Cerebellar nuclear complex (tissue), 1 donor: Measurements from ENCODE around the gene ZNF503.

ENCODE experiments used
- DNase-seq, 2 experiments: peaks; one replicate each; lab custom pipeline; 2025; lab: John Stamatoyannopoulos, UW

ZNF503 gene

DNA sequence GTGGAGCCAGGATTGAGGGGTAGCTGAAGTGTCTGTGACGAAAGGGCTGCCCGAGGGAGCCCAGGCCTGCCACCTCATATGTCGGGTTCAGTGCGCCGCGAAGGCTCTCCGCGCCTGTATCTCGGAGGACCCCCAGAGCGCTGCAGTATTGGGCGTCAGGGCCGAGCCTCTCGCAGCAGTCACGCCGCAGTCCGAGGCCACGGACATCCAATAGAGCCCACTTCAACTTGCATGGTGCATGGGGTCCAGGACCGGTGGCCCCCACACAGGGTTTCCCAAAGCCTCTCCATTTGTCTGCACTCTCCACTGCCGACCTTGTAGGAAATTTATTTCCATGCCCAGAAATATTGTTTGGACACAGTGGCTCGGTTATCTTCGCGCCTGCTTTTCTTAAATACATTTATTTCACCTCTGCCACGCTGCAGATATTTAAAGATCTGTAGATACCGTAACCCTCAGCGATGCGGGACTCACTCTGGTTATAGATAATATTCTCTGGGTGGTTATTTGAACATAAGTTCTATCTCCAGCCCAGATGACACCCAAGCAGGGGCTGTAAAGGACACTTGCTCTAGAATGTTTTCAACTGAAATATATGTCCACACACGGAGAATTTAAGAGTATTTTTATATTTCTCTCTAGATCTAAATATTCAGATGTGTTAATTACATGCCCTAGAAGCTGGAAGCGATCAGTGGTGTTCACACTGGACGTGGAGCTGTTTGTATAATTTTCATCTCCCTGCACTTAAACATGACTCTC, 5.1 kb upstream of the ZNF503 start:
- DNase-seq = no peak

DNA sequence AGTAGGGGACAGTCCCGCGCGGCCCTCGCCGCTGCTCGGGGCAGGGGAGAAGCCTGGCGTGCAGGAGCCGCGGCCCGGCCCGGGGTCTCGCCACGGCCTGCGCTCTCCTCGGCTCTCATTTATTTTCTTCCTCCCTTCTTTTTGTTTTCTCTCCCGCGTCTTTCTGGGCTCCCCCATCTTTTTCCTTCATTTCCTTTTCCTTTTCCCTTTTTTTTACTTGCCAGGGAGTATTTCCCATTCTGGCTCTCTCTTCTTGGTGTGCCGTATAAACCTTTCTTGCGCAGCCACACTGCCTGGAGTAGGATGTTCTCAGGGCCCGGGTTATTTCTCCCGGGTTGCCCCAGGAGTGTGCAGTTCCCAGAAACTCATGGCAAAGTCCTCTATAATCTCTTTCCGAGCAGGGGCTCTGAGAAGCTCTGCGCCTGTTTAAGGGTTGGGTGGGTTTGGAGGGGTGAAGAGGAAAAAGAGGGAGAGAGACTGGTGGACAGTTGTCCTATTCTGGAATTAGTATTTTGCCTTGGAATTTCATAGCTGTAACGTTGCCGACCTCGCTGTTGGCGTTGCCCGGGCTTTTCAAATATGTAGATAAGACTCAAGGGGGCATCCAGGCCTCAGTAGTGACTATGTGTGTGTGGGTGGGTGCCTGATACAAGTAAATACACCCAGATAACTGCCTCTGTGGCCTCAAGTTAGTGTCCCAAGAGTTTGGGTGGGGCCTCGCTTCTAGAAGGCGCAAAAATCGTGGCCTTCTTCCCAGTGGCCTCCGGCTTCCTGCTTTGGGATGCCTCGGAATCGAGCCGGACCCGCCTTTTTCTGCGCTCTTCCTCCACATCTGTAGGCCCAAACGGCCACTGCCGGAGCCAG, 4.3 kb upstream of the ZNF503 start:
- DNase-seq = no peak

DNA sequence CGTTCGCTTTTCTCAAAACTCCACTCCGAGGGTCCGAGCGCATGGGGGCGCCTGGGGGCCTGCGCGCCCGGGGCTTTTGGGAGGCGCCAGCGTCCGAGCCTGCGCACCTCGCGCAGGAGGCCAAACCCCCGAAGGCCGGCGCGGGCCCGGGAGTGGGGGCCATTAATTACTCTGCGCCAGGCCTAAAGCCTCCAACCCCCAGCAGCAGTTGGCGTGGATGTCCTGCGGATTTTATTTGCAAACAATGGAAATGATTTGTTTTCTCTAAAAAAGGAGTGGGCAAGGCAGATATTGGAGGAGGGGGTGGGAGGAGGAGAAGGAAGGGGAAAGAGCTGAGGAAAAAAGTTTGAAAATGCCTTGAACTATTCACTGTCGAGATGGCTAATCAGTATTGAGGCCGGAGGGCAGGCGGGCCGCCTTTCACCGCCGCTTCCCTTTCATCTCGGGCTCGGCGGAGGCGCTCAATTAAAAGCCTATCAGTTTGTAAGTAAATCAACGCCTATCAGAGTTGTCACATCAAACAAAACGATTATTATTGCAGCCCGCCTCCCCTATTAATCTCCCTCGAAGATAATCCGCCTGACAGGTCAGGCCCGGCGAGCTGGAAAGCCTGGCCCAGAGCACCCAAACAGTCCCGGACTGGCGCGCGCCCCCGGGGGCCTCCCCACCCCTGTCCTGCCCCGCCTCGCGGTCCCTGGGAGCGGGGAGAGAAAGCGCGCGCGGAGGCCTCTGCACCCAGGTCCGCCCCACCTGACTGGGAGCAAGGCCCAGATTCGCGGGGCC, 3.4 kb upstream of the ZNF503 start:
- DNase-seq = no peak

DNA sequence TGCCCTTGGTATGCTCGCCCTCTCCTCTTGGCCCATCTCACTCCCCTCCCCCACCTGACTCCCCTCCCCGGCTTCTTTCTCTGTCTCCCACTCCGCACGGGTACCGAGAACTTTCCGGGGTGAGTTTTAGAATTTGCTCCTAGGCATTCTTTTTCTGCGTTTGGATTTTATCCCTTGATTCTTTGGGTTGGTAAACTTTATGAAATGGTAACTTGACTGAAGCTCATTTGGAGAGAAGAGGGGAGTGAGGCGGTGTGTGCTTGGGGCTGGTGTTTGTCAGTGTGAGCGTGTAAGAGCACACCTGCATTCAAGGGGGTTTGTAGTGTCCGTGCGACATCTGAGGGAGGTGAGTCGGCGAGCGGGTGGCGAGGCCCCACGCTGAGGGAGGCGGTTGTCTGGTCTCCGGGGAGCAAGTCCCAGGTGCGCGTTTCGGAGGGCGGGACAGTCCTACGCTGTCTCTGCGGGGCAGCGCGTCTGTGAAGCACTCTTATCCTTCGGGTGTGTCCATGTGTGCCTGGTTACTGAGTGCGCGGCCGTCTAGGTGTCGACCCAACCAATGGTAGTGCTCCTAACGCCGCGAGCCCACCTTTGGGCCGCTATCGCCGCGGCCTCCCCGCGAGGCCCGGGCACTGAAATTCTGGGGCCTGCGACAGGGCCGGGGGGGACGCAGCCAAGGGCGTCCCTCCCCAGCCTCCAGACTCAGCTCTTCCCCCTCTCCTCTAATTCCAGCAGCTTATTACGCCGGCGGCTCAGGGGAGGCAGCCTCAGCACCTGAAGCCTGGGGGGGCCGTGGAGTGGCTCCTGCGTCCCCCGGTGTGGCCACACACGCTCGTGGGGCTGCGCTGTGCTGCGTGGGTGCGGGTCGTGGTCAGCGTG, 2.6 kb upstream of the ZNF503 start:
- DNase-seq = no peak

DNA sequence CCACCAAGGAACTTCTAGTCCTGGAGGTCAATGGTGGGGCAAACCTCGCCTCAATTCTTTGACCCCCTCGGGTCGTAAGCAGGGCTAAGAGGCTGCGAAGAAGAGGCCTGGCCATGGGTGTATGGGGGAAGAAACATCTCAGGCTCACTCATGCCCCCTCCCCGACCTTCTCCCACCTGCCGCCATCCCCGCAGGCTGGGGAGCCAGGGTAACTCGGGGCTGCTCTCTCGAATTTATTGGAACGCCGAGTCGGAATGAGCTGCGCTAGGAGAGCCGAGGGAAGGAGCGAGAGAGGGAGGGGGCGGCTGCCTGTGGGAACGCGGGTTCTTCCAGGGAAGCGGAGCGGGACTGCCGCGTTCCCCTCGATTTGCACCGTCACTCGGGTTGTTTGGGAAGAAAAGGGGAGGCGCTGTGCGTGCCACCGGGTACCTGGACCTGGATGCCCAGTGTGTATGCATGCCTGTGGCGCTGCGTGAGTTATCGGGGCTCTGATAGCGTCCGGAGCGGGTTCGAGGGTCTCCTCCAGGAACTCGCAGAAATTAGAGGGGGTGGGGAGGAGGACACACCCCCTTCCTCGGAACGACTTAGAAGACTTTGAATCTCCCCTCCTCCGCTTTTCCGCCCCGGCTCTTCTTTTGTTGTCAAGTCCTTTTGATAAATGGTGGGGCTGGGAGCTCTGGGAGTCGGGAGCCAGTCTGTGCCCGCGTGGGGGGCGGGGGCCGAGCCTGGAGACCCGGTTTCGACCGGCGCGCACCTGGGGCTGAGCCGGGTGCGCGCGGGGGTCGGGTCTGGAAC, 1.8 kb upstream of the ZNF503 start:
- DNase-seq = no peak

GRCh38 chr10:75402486-75403143, 1.1 kb upstream of the ZNF503 start:
- DNase-seq = no peak

GRCh38 chr10:75400771-75401568, 594 bp downstream of the ZNF503 start:
- DNase-seq = no peak

DNA sequence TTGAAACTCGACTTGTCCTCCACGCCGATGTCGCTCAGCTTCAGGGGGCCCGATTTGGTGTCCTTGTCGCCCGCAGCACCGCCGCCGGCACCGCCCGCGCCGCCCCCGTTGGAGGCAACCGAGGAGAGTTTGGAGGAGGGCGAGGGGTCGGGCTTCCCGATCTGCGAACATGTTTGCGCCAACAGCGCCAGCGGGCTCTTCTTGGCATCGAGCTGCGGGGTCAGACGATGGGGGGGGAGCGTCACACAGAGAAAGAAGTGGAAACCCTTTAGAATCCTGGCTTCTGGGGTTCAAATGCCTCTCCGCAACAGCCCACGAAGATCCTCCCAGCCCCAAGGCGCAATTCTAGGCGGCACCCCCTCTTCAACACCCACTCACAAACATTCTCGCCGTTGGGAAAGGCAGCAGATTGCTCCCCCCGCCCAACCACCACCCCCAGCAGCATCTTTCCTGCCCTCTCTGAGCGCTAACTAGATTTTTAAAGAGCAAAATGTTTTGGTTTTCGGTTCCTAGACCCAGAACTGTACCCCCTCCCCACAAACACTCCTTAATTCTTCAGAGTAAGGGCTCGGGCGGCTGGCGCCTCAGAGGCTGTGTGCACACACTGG, 1.3 kb downstream of the ZNF503 start:
- DNase-seq = no peak

DNA sequence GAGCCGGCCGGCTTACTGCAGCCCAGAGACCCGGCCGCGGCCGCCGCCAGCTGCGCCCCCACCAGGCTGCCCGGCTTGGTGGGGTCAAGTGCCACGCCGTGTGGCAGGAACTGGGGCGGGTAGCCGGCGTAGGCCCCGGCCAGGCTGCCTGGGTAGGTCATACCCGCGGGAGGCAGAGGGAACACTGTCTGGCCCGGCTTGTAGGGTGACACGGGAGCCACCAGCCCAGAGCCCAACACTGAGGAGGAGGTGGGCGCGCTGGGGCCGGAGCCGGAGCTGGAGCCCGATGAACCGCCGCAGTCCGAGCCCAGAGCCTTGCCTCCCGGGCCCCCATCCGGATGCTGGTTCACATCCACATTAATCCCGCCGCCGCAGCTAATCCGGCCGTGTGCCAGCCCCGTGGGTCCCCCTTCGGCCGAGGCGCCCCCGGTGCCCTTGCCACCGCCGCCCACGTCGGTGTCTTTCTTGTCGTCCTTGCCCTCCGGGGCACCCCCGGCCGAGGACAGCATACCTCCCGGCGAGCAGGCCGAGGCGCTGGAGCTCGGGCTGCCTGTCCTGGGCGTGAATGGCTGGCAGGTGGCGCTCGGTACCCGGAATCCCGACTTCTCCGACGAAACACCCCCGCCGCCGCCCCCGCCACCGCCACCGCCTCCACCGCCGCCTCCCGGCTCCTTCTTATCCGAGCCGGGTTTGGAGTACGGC, 2.0 kb downstream of the ZNF503 start:
- DNase-seq = no peak

DNA sequence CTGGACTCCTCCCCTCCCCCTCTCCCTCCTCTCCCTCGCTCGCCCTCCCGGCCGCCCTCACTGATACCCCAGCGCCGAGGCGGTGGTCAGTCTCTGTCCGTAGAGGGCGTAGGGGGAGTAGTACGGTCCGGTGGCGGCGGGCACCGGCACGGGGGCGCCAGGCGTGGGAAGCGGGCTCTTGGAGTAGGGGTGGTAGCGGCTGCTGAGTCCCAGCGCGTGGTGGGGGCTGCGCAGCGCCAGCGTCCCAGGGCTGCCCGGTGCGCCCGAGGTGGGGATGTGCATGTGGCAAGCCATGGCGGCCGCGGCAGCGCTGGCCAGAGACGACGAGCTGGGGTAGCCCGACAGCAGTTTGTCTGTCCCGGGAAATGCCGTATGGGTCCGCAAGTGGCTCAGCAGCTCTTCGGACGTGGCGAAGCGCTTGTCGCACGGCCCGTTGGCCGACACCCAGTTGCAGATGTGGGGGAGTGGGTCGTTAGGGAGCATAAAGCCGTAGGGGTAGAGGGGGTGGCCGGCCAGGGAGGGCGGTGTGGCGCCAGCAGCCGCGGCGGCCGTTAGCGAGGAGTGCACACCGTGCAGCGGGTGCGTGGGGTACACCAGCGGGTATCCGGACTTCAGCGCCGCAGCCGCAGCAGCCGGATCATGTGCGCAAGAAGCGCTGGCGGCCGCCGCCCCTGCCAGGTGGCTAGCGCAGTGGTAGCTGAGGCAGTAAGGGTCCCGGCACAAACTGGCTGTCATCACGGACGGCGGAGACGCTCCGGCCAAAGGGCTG, 2.7 kb downstream of the ZNF503 start:
- no peak for DNase-seq

- DNase-seq = no peak
Observed at GRCh38 chr10:75398200-75398691, 3.3 kb downstream of the ZNF503 start.

DNA sequence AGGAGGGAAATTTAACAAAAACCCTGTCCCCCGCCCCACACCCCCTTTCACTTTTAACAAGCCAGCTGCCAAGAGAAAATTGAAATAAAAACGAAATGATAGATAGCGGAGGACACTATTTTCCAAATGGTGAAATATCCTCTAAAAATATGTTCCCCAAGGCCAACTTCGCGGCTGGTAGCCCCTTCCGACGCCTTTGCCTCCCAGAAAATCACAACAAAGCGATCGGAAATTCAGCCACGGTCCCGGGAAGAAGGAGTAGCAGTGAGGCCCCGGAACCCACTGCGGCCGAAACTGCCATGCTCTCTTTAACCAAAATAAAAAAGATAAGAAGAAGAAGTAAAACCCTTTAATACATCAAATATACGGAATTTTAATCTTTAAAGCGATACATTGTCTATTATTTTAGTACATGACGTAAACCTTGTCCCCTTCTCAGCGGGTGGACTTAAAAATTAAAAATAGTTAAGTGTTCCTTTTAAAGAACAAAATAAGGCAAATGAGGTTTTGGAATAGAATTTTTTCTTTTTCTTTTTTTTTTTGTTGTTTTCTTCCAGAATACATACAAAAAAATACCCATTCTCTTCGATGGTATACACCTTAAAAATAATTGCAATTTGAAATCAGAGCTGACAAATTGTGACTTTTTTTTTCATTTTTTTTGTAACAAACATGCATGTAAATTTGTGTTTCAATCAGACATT, 3.9 kb downstream of the ZNF503 start:
- no peak for DNase-seq

DNA sequence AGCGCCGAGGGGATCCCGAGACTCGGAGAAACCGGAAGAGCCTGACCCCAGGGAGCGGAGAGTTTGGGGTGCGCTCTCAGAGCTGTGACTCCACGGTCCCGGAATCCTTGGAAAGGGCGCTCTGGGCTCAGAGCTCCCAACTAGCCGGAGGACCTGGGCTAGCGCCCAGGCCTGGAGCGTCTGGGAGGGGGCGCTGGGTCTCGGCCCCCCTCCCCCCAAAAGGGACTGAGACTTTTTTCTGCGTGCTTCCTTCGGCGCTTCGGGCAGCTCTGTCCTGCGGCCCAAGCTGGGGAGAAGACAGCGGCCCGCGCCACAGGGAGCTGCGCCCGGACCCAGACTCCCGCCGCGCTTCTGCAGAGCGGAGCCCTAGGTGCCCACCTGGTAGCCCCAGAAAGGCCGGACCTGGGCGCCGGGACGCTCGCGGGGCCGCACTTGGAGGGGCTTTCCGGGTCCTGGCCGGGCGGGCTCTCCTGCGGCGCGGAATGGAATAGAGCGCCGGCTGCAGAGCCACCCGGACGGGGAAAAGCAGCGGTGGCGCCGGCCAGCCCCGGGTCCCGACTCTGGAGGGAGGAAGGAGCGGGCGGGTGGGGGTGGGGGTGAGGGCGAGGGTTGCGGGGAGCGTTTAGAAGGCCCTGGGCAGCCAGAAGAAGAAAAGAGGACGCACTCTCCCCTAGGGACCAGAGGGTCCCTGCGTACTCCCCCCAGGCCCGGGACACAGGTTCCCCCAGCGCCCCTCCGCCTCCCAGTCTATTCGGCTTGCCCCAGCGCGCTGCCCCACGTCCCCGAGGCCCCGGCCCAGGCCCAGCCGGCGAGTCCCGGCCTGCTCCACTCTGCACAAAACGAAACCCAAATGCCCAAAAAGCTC, 4.7 kb downstream of the ZNF503 start:
- no peak for DNase-seq

- no peak for DNase-seq
Observed at GRCh38 chr10:75395932-75396630, 5.5 kb downstream of the ZNF503 start.
